ENCODE measurements around the gene CCM2. TPM values are rescaled to one million over a fixed set of nuclear protein-coding genes. Genes with fewer than 3 reads are reported as not detected.

The CCM2 gene
- total RNA-seq, 4 donors from 2014 or later, result 41.1 to 46.3 (median 44.0) TPM

DNA sequence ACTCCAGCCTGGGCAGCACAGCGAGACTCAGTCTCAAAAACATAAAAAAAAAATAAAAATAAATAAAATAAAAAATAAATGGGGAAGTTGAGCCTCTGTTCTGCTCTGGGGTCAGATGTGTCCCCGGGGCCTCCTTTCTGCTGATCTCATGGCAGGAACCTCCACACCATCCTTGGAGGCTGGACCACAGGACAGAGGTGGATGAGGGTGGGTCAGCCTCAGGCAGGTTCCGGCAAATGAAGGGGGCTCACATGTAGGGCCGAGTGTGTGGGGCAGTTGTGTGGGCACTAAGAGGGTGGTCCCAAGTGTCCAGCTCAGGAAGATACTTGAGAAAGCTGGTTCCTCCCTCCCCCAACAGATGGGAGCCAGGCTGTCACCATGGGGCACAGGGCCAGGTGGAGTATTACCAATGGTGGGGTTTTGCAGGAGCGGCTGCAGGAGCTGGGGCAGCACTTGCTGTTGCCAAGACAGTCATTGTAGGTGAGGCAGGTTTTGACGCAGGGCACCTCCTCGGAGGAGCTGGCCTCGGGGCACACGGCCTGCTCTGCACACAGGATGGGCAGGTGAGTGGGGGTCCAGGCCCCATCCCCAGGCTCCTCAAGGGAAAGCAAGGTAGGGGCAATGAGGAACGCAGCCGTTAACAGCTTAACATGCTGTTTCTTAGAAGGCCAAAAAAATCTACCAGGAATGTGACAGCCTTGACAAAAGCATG lies 125.3 kb downstream of the CCM2 start:
- no peak for DNase-seq (ENCODE audit: low spot score in 2 of 2)
- no peak overlapping the region for H3K4me3 ChIP-seq
- 88 to 89% methylated on average over 11 of the region's 11 CpGs for WGBS, 2 donors
- H3K9me3 ChIP-seq, result no peaks in the 10 kb centered on the region
- TF ChIP-seq, protein P1, sequence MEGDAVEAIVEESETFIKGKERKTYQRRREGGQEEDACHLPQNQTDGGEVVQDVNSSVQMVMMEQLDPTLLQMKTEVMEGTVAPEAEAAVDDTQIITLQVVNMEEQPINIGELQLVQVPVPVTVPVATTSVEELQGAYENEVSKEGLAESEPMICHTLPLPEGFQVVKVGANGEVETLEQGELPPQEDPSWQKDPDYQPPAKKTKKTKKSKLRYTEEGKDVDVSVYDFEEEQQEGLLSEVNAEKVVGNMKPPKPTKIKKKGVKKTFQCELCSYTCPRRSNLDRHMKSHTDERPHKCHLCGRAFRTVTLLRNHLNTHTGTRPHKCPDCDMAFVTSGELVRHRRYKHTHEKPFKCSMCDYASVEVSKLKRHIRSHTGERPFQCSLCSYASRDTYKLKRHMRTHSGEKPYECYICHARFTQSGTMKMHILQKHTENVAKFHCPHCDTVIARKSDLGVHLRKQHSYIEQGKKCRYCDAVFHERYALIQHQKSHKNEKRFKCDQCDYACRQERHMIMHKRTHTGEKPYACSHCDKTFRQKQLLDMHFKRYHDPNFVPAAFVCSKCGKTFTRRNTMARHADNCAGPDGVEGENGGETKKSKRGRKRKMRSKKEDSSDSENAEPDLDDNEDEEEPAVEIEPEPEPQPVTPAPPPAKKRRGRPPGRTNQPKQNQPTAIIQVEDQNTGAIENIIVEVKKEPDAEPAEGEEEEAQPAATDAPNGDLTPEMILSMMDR (IDR thresholded peaks at IDR 0.05), result no peak
- no peak for TF ChIP-seq EP300 (IDR thresholded peaks at IDR 0.05)
- no peak for TF ChIP-seq POLR2A (IDR thresholded peaks at IDR 0.05)
- no peaks in the 10 kb centered on the region for H3K4me1 ChIP-seq
- no peaks in the 10 kb centered on the region for H3K36me3 ChIP-seq
- H3K27ac ChIP-seq, result no peak overlapping the region
- no peaks in the 10 kb centered on the region for H3K27me3 ChIP-seq

Small RNAs within 50 kb of the gene (small RNA-seq; reads per million reads assigned to genes)
- gene SNORA5A, result 1.2 reads per million, percentile 32 among the genes with 10 or more reads in this experiment
- not detected for gene SNORA5B
- gene SNORA5C, result 74.7 reads per million, percentile 95 among the genes with 10 or more reads in this experiment

Other genes starting within 250 kb of the CCM2 start
- 1,000 to 10,000 TPM in 2 of 4 donors, 100 to 1,000 TPM in 2; 803 to 1,127 (median 967) TPM for gene PPIA, start 203.5 kb upstream of the CCM2 start, total RNA-seq
- 100 to 1,000 TPM in 3 of 4 donors, 10 to 100 TPM in 1; 97.5 to 136 (median 126) TPM for gene H2AZ2, start 152.1 kb upstream of the CCM2 start, total RNA-seq
- gene PURB, start 114.7 kb upstream of the CCM2 start, total RNA-seq, result 10 to 100 TPM; 20.0 to 26.4 (median 23.3) TPM
- 10 to 100 TPM in 1 of 4 donors, 1 to 10 TPM in 2, under 1 TPM in 1; 0.84 to 10.5 (median 3.3) TPM for gene MYO1G, start 21.2 kb upstream of the CCM2 start, total RNA-seq
- 1 to 10 TPM; 6.1 to 7.8 (median 6.7) TPM for gene NACAD, start 88.8 kb downstream of the CCM2 start, total RNA-seq
- gene TBRG4, start 111.5 kb downstream of the CCM2 start, total RNA-seq, result 10 to 100 TPM; 32.3 to 81.3 (median 54.0) TPM
- gene RAMP3, start 157.6 kb downstream of the CCM2 start, total RNA-seq, result 100 to 1,000 TPM in 3 of 4 donors, 10 to 100 TPM in 1; 31.6 to 117 (median 112) TPM

Data from tibial nerve (tissue), 4 donors.